Mucosa of stomach (tissue), 1 donor: Measurements from ENCODE around the gene MAGI1.

Source experiments
- H3K27me3 ChIP-seq: one replicate; pipeline ENCODE4 v1.7.0; 2013; ENCODE audit warnings: mild to moderate bottlenecking, low read length; ENCODE audit not compliant: control insufficient read depth, insufficient read depth
- H3K36me3 ChIP-seq: one replicate; pipeline ENCODE4 v1.7.0; 2013; ENCODE audit warnings: low read length; ENCODE audit not compliant: control insufficient read depth, insufficient read depth
- H3K4me1 ChIP-seq: one replicate; pipeline ENCODE4 v1.7.0; 2013; ENCODE audit warnings: mild to moderate bottlenecking, low read length; ENCODE audit not compliant: control insufficient read depth, insufficient read depth
- H3K4me3 ChIP-seq: one replicate; pipeline ENCODE4 v1.7.0; 2013; ENCODE audit warnings: low read length
- H3K9ac ChIP-seq: one replicate; pipeline ENCODE4 v1.7.0; 2013; ENCODE audit warnings: mild to moderate bottlenecking, low read length, moderate library complexity
- H3K9me3 ChIP-seq: one replicate; pipeline ENCODE4 v1.7.0; 2013; ENCODE audit warnings: mild to moderate bottlenecking, low read length, moderate library complexity; ENCODE audit not compliant: control insufficient read depth
- donor health status: Pancreatic carcinoma.

The MAGI1 gene

GRCh38 chr3:65961128-65961527 is 77.6 kb downstream of the MAGI1 start:
- Histone ChIP-seq H3K4me1 (peaks cover 38% of the 10 kb centered on the region), H3K9ac (no peak overlapping the region), H3K36me3 (no peaks in the 10 kb centered on the region), H3K27me3 (no peaks in the 10 kb centered on the region), H3K9me3 (no peaks in the 10 kb centered on the region), H3K4me3 (no peak overlapping the region)

GRCh38 chr3:65960087-65960486 is 78.6 kb downstream of the MAGI1 start:
- Histone ChIP-seq H3K36me3 (no peaks in the 10 kb centered on the region), H3K27me3 (no peaks in the 10 kb centered on the region), H3K9me3 (no peaks in the 10 kb centered on the region), H3K4me1 (peaks cover 47% of the 10 kb centered on the region), H3K4me3 (no peak overlapping the region), H3K9ac (no peak overlapping the region)

GRCh38 chr3:65958216-65958615 is 80.5 kb downstream of the MAGI1 start:
- no peak overlapping the region for H3K4me3 ChIP-seq
- no peaks in the 10 kb centered on the region for H3K36me3 ChIP-seq
- no peak overlapping the region for H3K9ac ChIP-seq
- H3K4me1 ChIP-seq = peaks cover 50% of the 10 kb centered on the region
- no peaks in the 10 kb centered on the region for H3K9me3 ChIP-seq
- H3K27me3 ChIP-seq = no peaks in the 10 kb centered on the region

DNA sequence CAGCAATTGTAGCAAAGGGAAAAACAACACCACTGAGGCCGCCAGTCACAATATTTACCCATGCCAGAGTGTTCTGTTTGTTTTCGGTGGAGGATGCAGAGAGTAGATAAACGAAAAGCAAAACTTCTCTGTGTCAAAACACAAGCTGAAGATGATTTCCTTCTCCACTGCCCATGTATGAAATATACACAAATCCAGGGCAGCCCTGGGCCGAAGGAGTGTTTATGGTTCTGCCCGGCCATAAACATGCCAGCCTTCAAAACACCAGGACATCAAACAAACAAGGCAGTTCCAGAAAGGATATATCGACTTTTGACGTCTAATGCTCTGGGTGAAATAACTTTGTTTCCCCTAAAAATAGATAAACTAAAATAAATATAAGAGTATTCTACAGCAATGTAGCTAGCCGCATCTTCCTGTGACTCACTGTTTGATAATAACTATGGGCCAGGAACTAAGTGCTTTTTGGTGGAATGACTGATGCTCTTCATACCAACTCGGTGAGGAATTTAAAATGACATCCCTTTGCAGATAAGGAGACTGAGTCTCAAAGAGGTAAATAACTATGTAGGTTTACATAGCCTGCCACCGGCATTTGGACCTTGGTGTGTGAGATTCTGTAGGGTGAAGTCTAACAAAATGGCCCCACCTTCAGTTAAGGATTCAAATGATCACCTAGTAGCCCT is 82.8 kb downstream of the MAGI1 start:
- Histone ChIP-seq H3K4me3 (no peak overlapping the region), H3K27me3 (no peaks in the 10 kb centered on the region), H3K4me1 (peaks cover 50% of the 10 kb centered on the region), H3K36me3 (no peaks in the 10 kb centered on the region), H3K9ac (no peak overlapping the region), H3K9me3 (no peaks in the 10 kb centered on the region)

GRCh38 chr3:65953881-65954733 is 84.6 kb downstream of the MAGI1 start:
- Histone ChIP-seq H3K36me3 (no peaks in the 10 kb centered on the region), H3K4me3 (no peak overlapping the region), H3K9me3 (no peaks in the 10 kb centered on the region), H3K9ac (peak overlapping the region; percentile 67), H3K4me1 (peaks cover 61% of the 10 kb centered on the region), H3K27me3 (no peaks in the 10 kb centered on the region)

DNA sequence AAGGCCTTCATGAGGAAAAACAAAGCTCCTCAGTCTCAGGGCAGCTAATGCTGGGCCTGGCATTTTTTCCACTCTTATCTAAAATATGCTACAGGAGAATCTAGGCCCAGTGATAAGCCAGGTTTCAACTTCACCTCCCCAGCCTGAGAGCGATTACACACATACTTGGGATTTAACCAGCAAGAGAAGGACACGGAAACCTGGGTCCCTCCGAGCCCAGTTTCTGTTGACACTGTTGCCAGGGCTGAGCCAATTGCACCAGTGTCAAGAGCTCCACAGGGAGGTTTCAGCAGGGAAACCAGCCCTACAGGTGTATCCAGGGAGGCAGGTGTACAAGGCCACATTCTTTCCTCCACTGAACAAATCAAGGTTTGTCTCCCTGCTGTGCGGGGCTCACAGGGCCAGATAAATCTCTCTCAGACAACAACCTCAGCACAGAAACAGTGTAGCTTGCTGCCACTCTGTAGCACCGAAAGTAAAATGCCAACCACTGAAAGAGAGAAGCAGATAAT is 85.4 kb downstream of the MAGI1 start:
- no peaks in the 10 kb centered on the region for H3K9me3 ChIP-seq
- H3K4me1 ChIP-seq = peaks cover 66% of the 10 kb centered on the region
- no peaks in the 10 kb centered on the region for H3K36me3 ChIP-seq
- peak overlapping the region; percentile 67 for H3K9ac ChIP-seq
- no peaks in the 10 kb centered on the region for H3K27me3 ChIP-seq
- H3K4me3 ChIP-seq = no peak overlapping the region

- Histone ChIP-seq H3K4me1 (peaks cover 66% of the 10 kb centered on the region), H3K9me3 (no peaks in the 10 kb centered on the region), H3K4me3 (no peak overlapping the region), H3K36me3 (no peaks in the 10 kb centered on the region), H3K27me3 (no peaks in the 10 kb centered on the region), H3K9ac (peak overlapping the region; percentile 26)
These were observed 85.9 kb downstream of the MAGI1 start for GRCh38 chr3:65952842-65953241.

GRCh38 chr3:65951836-65952505 is 86.7 kb downstream of the MAGI1 start:
- Histone ChIP-seq H3K9ac (peak overlapping the region; percentile 26), H3K27me3 (no peaks in the 10 kb centered on the region), H3K36me3 (no peaks in the 10 kb centered on the region), H3K4me3 (no peak overlapping the region), H3K4me1 (peaks cover 66% of the 10 kb centered on the region), H3K9me3 (no peaks in the 10 kb centered on the region)

GRCh38 chr3:65950340-65951326 is 88.1 kb downstream of the MAGI1 start:
- Histone ChIP-seq H3K4me1 (peaks cover 64% of the 10 kb centered on the region), H3K9me3 (no peaks in the 10 kb centered on the region), H3K4me3 (no peak overlapping the region), H3K27me3 (no peaks in the 10 kb centered on the region), H3K9ac (no peak overlapping the region), H3K36me3 (no peaks in the 10 kb centered on the region)

- H3K9ac ChIP-seq = no peak overlapping the region
- no peaks in the 10 kb centered on the region for H3K27me3 ChIP-seq
- H3K9me3 ChIP-seq = no peaks in the 10 kb centered on the region
- H3K4me1 ChIP-seq = peaks cover 53% of the 10 kb centered on the region
- no peak overlapping the region for H3K4me3 ChIP-seq
- no peaks in the 10 kb centered on the region for H3K36me3 ChIP-seq
These were observed 89.7 kb downstream of the MAGI1 start for GRCh38 chr3:65948841-65949573.

GRCh38 chr3:65946438-65946837 is 92.3 kb downstream of the MAGI1 start:
- peaks cover 36% of the 10 kb centered on the region for H3K4me1 ChIP-seq

More at GRCh38 chr3:65946438-65946837, 92.3 kb downstream of the MAGI1 start:
- Histone ChIP-seq H3K36me3 (no peaks in the 10 kb centered on the region), H3K9ac (no peak overlapping the region), H3K4me3 (no peak overlapping the region), H3K9me3 (no peaks in the 10 kb centered on the region), H3K27me3 (no peaks in the 10 kb centered on the region)
